Ovary (tissue), 9 donors: ENCODE data around the gene CXCL3. TPM values are rescaled to one million over a fixed set of nuclear protein-coding genes. Genes with fewer than 3 reads are reported as not detected.

Source experiments
- DNase-seq, 5 donors: peaks; one replicate each; pipeline ENCODE4 v3.0.0-alpha.2; 2019 to 2020
- H3K27ac ChIP-seq, 2 donors: fragments of 200-600 bp; one replicate each; pipeline versions ENCODE4 v1.5.1 to v1.8.0; 2019 to 2022
- H3K27me3 ChIP-seq: fragments of 200-600 bp; one replicate; pipeline ENCODE4 v1.8.0; 2022
- H3K36me3 ChIP-seq: fragments of 200-600 bp; sonication (generic); one replicate; pipeline ENCODE4 v1.5.1; 2019
- H3K4me1 ChIP-seq: one replicate; pipeline ENCODE4 v1.8.1; 2013; ENCODE audit warnings: mild to moderate bottlenecking, moderate library complexity; ENCODE audit not compliant: insufficient read depth
- H3K4me3 ChIP-seq: fragments of 200-600 bp; sonication (generic); one replicate; pipeline ENCODE4 v1.5.1; 2017
- H3K9me3 ChIP-seq, 2 donors: fragments of 200-600 bp in 1 of 2; sonication (generic) in 1 of 2; one replicate each; pipeline versions ENCODE4 v1.5.1 to v1.8.1; 2013 to 2019; ENCODE audit warnings: mild to moderate bottlenecking in 1 of 2, moderate library complexity in 1 of 2
- CTCF ChIP-seq, 3 donors: fragments of 450-650 bp in 2 of 3; fragments of 200-600 bp in 1 of 3; IDR thresholded peaks; one replicate each; pipeline versions ENCODE4 v1.5.1 to v1.8.0; 2016 to 2022; ENCODE audit warnings: antibody characterized with exemption in 3 of 3, mild to moderate bottlenecking in 1 of 3
- EP300 ChIP-seq: sonication (generic); formaldehyde crosslinking; IDR thresholded peaks from one replicate; pipeline ENCODE4 v1.6.1; 2017; ENCODE audit warnings: antibody characterized with exemption
- POLR2A ChIP-seq: fragments of 450-650 bp; IDR thresholded peaks from one replicate; pipeline ENCODE4 v1.6.1; 2017; ENCODE audit warnings: antibody characterized with exemption, mild to moderate bottlenecking, moderate library complexity
- WGBS, 3 donors: extraction: QIAGEN DNeasy Blood & Tissue Kit in 1 of 3; methylation state at CpG; one replicate each; pipeline versions ENCODE4 v1.1.5 to v1.1.7; 2013 to 2017; 5-methylcytosine and 5-hydroxymethylcytosine counted together
- intact Hi-C, 4 donors: fragments of 100-400 bp; cut with DNase I; formaldehyde crosslinking; loops; one replicate each; pipeline versions ENCODE4 v1.11.0 to v1.15.1; 2022 to 2023
- polyA plus RNA-seq, 2 donors: library from polyadenylated mRNA; stranded (reverse); fragments of 200-250 nt in 1 of 2; fragments of 350-450 nt in 1 of 2; fragmentation: Illumina TruSeq in 1 of 2; extraction: RNeasy Lipid Tissue Mini Kit (QIAGEN cat#74804) in 1 of 2; gene quantifications; one replicate each; pipeline ENCODE4 v1.2.3, GENCODE V29; 2013 to 2014
- total RNA-seq, 7 donors: library from RNA; depleted of rRNA in 2 of 7; stranded (reverse); fragments of >200 nt in 2 of 7; fragmentation: NEBNext Ultra II Directional in 3 of 7; extraction: Animal tissue kit (Norgen Biotek cat#: 25700) in 3 of 7; gene quantifications; one replicate each; pipeline versions ENCODE4 v1.1.0 to v1.2.4, GENCODE V29; 2016 to 2023
- donor health status: DM: no; HTN: no; CAD: no; lungs with moderate emphysema.
- donor health status: DM: no; HTN: no; CAD: no.
- donor health status: Bipolar disorder and iron deficiency.
- donor health status: DM: yes; HTN: yes; CAD: no.
- donor health status: DM: no; HTN: no; CAD: no.
- donor health status: DM: yes; HTN: yes; CAD: no.

The CXCL3 gene
- total and polyA plus RNA-seq, 9 donors = 0.25 to 17.5 (median 0.72) TPM

DNA sequence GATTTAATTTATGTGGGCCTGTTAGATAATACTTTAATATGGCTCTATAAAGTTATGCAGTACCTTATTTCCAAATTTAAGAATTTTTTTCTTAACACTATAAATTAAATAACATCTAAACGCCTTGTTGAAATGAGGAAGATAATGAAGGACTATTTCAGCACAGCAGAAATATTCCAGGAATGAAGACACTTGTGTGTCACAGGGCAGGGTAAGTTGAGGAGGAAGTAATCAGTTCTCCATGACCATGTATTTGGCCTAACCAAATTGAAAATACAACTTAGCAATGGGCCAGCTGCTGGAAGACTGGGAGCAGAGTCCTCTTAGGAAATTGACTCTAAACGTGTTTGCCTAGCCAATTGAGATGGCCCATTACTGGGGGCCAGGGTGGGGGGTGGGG, 16.9 kb downstream of the CXCL3 start:
- H3K27ac ChIP-seq = no peak overlapping the region
- intact Hi-C loops = no loop called here
- no peak for DNase-seq
- WGBS, 3 donors = 28 to 40% (median 31%) methylated on average over 2 of the region's 2 CpGs
- H3K36me3 ChIP-seq = no peaks in the 10 kb centered on the region
- H3K9me3 ChIP-seq = no peaks in the 10 kb centered on the region
- H3K4me1 ChIP-seq = no peaks in the 10 kb centered on the region
- no peaks in the 10 kb centered on the region for H3K27me3 ChIP-seq
- TF ChIP-seq CTCF (IDR thresholded peaks at IDR 0.05) (no peak), EP300 (no peak), POLR2A (no peak)
- no peak overlapping the region for H3K4me3 ChIP-seq

GRCh38 chr4:74018771-74019170, 19.7 kb downstream of the CXCL3 start:
- intact Hi-C loops = no loop called here
- no peaks in the 10 kb centered on the region for H3K36me3 ChIP-seq
- H3K4me3 ChIP-seq = no peak overlapping the region
- no peaks in the 10 kb centered on the region for H3K9me3 ChIP-seq
- 72 to 76% (median 75%) methylated on average over 3 of the region's 3 CpGs for WGBS, 3 donors
- no peak for DNase-seq
- H3K27ac ChIP-seq = no peak overlapping the region
- no peaks in the 10 kb centered on the region for H3K4me1 ChIP-seq
- TF ChIP-seq POLR2A = no peak
- TF ChIP-seq EP300 = no peak
- TF ChIP-seq CTCF (IDR thresholded peaks at IDR 0.05) = no peak
- H3K27me3 ChIP-seq = no peaks in the 10 kb centered on the region

GRCh38 chr4:74018116-74018515, 20.4 kb downstream of the CXCL3 start:
- intact Hi-C loops = no loop called here

GRCh38 chr4:74016068-74016467, 22.4 kb downstream of the CXCL3 start:
- no peak overlapping the region for H3K4me3 ChIP-seq
- H3K36me3 ChIP-seq = no peaks in the 10 kb centered on the region
- 45 to 54% (median 51%) methylated on average over 1 of the region's 1 CpG for WGBS, 3 donors
- no peak for DNase-seq
- intact Hi-C loops = no loop called here
- no peak overlapping the region for H3K27ac ChIP-seq
- H3K27me3 ChIP-seq = no peaks in the 10 kb centered on the region
- H3K9me3 ChIP-seq = no peaks in the 10 kb centered on the region
- H3K4me1 ChIP-seq = no peaks in the 10 kb centered on the region
- TF ChIP-seq POLR2A (no peak), CTCF (IDR thresholded peaks at IDR 0.05) (no peak)

More at GRCh38 chr4:74018116-74018515, 20.4 kb downstream of the CXCL3 start:
- Histone ChIP-seq H3K27me3 (no peaks in the 10 kb centered on the region), H3K27ac (no peak overlapping the region), H3K4me1 (no peaks in the 10 kb centered on the region), H3K4me3 (no peak overlapping the region), H3K36me3 (no peaks in the 10 kb centered on the region), H3K9me3 (no peaks in the 10 kb centered on the region)
- DNase-seq = no peak
- TF ChIP-seq POLR2A (no peak), EP300 (no peak), CTCF (IDR thresholded peaks at IDR 0.05) (no peak)
